GM21381 (cell line): Measurements from ENCODE around the gene SPNS2.

ENCODE experiments used
- ATAC-seq: cut with Tn5 transposase; IDR thresholded peaks from one replicate; pipeline ENCODE4 v1.9.1; 2021; ENCODE audit warnings: mild to moderate bottlenecking, moderate library complexity; ENCODE audit not compliant: unreplicated experiment

The SPNS2 gene

DNA sequence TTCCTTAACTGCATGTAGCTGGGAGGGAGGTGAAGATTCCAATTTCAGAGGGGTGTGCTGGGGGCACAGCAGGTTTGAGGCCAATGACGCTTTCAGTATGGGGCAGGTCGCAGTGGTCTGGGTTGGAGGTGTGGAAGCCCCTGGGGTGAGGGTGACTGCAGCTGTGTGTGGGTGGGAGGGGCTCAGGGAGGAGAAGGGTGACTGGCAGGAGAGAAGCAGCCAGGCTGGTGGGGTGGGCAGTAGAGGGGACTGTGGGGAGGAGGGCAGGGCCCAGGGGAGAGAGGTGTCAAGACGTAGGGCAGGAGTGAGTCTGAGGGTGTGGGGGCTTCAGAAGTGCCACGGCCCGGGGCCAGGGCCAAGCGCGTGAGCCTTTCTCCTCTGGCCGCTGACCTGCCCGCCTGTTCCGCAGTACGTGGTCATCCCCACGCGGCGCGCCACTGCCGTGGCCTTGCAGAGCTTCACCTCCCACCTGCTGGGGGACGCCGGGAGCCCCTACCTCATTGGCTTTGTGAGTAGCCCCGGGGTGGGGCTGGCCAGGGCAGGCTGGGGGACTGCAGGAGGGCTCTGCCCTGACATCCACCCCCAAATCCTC is 37.1 kb downstream of the SPNS2 start:
- no peak for ATAC-seq

DNA sequence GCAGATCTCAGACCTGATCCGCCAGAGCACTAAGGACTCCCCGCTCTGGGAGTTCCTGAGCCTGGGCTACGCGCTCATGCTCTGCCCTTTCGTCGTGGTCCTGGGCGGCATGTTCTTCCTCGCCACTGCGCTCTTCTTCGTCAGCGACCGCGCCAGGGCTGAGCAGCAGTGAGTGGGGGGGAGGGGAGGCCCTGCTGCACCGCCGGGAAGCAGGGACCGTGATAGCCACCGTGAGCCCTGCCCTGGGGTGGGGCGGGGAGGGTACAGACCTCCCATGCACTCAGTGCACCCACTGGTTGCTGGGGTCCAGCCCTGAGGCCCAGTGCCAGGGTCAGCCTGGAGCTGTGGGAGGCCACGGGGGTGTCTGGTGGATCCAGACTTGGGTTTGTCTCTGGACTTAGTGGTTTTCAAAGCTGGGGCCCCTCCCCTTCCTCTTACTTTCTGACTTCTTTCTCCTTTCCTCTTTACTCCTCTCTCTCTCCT is 37.6 kb downstream of the SPNS2 start:
- no peak for ATAC-seq

DNA sequence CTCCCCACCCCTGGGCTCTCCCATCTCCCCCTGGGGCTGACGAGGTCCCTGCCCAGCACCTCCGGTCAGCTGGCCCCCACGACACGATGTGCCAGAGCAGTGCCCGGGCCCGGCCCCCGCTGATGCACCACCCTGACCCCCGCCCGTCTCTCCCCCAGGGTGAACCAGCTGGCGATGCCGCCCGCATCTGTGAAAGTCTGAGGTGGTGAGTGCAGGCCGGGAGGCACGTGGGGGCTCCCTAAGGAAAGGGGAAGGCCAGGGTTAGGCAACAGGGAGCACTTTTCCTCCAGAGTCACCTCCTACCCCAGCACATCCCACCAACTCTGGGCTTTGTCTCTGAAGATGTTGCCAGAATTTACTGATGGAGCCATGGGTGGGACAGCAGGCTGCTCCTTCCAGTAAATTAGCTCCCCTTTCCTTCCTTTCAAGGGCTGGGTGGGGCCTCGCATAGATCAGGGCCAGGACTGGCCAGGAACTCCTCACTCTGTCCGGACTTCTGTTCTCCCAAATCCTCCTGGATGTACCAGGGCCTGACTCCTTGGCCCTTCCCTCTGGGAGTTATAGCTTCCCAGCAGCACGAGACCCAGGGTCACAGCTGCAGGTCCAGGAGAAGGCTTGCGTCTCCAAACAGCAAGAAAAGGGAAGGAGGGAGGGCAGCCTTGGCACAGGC is 38.2 kb downstream of the SPNS2 start:
- no peak for ATAC-seq

DNA sequence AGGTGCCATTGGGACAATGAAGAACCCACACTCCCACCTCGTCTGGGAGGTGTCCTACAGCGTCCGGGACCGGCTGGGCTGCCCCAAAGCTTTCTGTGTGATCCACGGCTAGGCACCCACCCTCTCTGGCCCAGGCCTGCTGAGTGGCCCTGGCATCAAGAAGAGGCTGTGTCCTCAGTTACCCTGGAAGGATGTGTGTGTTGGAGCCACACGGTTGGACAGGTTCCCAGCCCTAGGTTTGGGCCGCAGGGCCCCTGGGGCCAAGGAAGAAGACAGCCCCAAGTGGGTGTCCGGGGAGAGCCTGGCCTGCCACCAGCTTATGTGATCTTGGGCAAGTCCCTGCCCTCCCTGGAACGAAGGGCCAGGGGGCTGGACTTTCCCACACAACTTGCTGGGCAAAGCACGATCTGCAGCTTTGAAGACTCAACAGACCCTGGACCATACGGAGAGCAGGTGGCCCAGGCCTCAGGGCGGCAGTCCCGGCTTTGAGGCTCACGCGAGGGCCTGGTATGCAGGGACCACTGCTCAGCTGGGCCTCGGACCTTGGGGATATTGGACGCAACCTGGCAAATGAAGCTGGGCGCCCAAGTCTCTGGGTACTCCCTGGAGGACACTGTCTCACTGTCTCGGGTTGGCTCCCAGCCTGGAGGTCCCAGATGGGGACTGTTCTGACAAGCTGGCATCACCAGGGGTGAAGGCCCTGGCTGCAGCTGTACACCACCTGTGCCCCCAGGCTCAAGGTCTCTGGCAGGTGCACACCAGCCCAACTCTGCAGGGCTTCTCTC is 39.0 kb downstream of the SPNS2 start:
- no peak for ATAC-seq

DNA sequence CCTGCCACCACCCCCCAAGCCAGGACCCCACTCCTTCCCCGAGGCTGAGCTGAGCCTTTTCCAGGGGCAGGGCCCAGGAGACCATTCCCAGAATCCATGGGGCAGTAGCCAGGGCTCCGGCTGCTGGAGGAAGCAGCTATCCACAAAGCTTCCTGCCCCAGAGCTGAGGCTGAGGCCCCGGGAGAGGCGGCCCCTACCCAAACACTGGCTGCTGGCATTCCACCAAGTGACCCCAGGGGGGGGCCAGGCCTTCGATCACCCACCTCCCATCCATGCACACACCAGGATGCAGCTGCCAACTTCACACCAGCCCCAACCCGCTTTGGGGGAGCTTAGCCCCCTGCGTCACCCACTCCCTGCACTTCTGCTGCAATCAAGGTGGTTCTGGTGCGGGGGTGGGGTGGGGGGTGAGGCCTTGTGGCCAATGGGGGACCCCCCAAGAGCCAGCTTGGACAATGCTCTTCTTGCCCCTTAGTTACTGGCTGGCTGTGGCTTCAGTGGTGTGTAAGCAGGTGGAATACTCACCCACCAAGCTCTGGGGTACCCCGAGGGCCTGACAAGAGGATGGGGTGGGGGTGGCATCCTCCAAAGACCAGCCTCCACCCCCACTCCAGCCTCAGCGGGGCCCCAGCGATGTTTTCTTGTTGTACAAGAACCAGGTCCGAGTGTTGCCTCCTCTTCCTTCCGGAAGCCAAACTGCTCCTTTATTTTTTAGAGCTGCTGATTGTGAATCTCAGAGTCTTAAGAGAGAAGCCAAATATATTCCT is 39.7 kb downstream of the SPNS2 start:
- no peak for ATAC-seq

DNA sequence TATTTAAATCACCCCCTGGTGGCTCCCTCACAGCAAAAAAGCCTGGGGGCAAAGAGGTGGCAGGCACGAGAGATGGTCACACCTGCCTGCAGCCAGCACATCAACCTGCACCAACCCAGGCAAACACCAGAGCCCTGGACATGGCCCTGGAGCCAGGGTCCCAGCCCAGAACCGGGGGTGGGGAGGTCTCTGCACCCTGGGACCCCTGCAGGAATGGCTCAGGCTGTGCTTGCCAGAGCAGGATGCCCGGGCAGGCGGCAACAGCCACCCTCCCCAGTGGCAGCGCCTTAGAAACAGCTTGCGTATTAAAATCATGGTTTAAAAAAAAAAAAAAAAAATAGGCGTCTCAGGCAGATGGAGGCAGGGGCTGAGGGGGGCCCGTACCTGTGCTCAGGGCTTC is 40.3 kb downstream of the SPNS2 start:
- no peak for ATAC-seq

DNA sequence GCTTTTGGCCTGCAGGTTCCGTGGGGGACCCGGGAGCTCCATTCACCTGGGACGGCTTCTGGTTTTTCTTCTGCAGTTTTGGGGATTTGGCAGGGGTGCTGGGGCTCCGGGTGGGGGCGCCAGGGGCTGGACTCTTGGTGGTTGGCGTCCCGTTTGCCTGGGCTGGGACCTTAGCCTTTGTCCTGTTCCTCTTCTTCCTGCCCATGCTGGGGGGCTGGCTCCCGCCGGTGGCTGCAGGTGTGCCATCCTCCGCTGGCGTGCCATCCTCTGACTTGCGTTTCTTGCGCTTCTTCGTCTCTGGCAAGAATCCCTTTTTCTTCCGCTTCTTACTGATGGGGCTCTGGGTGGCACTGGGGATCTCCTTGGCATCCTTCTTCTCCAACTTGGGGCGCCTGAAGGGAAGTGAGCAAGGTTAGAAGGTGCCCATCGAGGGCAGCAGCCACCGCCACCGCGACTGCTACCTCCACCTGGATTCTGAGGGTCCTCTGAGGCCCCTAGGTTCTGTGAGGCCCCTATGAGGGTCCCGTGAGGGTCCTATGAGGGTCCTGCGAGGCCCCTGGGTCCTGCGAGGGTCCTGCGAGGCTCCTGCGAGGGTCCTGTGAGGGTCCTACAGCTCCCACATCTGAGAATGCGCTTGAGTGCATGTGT is 41.0 kb downstream of the SPNS2 start:
- no peak for ATAC-seq

DNA sequence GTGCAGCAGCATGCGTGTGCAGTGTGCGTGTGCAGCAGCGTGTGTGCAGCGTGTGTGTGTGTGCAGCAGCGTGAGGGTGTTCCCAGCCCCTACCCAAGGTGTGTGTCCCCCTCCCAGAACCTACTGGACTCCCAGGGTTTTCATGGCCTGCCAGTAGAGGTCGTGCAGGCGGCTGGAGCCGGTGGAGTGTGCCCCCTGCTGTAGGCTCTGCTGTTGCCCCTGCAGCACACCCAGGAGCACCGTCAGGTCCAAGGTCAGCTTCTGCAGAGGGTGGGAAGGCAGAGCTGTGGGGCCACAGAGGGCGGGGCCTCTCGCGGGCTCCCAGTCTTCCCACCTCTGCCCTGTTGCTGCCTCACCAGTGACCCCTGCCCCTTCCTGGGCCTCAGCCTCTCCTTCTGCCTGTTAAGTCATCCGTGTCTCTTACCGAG is 41.6 kb downstream of the SPNS2 start:
- ATAC-seq: no peak

DNA sequence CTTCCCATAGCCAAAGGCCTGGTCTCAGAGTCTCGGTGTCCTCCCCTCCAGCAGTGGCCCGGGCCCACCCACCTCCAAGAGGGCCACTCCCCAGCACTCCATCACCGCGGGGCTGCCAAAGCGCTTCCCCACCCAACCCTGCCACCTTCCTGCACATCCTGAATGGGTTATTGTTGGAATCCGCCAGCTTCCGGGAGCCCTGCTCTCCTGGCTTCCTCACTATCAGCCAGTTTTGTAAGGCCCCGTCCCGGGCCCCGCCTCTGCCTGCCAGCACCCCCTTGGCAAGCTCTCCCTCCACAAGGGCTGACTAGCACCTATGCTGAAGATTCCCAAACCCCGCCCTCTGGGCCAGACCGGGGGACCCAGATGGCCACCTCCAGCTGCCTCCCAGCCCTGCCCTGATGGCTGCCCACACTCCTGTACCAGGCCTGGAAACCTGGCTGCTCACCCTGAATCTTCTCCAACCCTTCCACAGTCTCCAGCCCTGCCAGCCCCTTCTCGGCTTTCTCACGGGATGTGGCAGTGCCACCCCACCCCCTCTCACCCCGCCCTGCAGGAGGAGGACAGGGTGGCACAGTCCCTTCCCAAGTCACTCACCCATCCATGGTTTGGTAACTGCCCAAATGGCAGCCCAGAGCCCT is 42.1 kb downstream of the SPNS2 start:
- no peak for ATAC-seq

DNA sequence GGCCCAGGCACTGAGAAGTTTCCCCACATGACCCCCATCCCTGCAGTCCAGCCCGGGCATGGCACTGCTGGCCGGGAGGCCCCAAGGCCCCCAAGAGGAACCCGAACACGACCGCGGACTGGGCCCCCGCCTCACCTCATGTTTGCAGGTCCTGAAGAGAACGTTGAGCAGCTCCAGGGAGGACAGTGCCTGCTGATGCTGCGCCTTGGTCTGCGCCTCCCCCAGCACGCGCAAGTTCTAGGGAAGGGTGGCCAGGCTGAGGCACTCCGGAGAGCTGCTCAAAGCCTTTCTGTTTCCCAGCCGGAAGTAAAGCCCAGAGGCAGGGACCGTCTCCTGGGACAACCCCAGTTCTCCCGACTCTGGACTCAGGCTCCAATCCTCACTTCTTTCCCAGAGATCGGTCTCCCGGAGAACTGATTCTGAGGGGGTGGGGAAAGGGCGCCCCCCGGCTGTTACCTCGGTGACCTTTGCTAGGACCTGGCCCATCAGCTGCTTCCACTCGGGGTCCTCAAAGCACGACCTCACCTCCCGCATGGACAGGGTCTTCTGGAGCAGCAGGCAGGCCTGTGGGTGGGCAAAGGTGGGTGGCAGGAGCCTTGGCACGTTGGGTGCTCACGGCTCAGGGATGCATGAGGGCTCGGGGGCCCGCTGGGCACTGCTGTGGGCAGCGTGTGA is 42.8 kb downstream of the SPNS2 start:
- no peak for ATAC-seq

DNA sequence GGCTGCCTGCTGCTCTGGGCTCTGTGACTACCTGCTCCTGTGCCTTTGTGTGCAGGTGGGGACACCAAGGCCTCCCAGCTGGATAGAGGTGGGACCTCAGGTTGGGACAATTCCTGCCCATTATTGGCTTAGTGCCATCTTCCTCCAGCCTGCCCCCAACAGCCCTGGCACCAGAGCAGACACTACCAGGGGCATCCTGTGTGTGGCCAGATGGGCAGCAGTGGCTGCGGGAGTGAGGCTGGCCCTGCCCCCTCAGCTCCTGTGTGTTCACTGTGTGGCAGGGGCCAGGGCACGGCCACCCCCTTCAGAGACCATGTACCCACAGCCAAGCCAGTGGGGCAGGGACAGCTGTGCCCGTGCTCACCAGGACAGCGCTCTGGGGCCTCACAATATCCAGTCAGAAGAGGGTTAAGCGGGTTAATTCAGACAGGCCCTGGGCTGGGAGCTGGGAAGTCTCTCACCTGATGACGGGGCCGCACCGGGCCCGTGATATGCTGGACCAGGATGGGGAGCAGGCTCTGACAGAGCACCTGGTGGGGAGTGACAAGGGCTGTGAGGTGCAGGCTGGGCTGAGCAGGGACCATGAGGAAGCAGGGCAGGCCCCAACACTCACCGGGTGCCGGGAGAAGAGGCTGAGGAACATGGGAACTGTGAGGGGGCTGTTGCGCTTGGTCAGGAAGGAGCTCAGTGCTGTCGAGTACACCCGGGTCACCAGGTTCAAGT is 43.5 kb downstream of the SPNS2 start:
- ATAC-seq: no peak

DNA sequence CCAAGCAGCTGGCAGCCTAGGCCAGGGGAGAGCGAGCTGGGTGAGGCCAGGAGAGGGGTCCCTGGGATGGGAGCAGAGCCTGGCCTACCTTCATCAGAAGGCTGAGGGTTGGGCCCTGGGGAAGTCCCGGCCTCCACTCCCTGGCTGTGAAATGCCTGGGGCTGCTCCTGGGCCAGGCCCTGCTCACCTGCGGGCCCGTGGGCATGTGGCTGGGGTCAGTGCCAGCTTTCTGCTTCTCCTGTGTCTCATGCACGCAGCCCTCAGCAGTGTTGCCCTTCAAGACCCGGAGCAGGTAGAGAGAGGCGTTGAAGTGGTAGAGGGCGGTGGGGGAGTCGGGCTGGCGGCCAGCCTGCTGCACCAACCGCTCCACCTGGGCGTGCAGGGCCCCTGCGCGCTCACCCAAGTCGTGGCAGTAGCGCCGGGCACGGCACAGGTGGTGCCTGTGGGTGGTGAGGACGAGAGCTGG is 44.1 kb downstream of the SPNS2 start:
- ATAC-seq: no peak

DNA sequence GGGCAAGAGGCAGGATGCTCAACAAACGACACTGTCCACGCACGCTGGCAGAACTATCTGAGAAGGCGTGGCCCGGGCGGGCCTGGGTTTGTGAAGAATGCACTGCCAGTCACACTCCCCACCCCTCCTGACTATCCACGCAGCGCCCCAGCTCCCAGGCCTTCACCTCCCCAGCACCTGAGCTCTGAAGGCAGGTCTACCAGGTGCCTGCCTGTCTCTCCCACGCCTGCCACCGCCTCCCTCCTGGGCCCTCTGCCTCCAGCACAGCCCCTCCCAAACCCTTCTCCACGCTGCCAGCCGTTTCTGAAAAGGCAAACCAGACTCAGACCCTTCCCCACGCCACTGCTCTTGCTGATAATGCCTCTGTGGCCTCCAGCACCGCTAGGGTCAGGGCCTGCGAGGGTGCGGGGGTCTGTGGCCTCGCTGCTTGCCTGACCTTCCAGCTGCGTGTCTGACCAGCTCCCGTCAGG is 44.9 kb downstream of the SPNS2 start:
- ATAC-seq: no peak

DNA sequence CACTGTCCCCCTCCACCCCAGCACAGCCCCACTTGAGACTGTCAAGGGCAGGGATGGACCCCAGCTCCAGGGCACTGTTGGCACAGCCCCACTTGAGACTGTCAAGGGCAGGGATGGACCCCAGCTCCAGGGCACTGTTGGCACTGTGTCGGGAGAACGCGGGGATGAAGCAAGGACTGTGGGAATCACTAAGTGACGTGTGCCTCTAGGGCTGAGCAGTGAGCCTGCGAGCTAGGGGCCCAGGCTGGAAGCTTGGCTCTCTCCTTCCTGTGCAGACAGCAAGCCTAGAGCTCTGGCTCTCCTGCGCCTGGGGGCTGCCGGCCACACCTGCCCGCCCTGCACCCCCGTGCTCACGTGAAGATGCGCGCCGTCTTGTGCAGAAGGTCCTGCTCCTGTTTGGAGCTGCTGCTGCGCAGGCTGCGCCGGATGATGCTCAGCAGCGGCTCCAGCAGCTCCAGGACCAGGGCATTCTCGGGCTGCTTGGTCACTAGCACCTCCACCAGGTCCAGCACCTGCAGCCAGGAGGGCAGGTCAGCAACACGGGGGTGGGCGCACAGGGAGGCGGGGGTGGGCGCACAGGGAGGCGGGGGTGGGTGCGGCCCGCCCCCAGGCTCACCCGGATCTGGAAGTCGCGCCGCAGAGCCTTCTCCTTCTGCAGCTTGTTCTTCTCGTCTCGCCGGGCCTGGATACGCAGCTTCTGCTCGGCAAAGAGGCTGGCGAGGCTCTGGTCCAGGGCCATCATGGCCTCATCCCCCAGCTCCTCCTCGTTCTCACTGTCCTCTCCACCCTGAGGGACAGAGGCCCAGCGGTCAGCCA is 45.7 kb downstream of the SPNS2 start:
- ATAC-seq: no peak

DNA sequence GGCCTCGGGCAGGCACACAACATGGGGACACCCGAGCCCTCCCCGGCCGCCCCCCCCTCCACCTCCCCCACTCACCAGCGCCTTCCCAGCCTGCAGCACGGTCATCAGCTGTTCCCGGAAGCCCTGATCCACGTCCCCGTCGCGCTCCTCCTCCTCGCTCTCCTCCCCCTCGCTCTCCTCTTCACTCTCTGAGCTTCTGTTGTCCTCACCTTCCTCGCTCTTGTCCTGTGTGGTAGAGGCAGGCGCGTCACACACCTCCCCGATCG is 46.2 kb downstream of the SPNS2 start:
- no peak for ATAC-seq

DNA sequence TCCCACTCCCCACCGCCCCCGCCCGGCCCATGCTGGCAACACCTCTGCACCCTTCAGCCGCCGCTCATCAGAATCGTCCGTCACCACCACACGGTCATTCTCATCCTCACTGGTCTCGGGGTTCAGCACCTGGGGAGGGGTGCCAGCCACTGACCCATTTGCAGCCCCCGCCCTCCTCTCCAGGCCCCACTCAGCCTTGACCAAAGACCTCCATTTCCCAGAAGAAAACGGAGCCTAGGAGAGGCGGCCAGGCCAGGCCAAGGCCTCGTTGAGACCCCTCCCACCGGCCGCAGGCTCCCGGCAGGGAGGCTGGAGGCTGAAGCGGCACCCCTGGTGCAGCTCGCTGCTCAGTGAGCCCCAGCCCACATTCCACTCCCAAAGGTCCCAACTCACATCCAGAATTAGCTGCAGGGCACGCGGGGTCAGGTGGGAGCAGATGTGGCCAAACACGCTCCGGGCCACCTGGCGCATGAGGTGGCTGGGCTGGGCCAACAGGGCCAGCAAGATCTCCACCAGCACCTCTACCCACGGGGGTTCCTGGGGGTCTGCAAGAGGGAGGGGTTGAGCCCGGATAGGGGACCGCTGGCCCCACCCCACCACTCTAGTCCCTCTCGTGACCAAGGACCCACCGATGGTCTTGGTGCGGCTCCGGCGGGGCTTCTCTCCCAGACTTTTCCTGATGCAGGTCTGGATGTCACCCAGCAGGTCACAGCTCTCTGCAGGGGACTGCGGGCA is 46.7 kb downstream of the SPNS2 start:
- ATAC-seq: no peak

DNA sequence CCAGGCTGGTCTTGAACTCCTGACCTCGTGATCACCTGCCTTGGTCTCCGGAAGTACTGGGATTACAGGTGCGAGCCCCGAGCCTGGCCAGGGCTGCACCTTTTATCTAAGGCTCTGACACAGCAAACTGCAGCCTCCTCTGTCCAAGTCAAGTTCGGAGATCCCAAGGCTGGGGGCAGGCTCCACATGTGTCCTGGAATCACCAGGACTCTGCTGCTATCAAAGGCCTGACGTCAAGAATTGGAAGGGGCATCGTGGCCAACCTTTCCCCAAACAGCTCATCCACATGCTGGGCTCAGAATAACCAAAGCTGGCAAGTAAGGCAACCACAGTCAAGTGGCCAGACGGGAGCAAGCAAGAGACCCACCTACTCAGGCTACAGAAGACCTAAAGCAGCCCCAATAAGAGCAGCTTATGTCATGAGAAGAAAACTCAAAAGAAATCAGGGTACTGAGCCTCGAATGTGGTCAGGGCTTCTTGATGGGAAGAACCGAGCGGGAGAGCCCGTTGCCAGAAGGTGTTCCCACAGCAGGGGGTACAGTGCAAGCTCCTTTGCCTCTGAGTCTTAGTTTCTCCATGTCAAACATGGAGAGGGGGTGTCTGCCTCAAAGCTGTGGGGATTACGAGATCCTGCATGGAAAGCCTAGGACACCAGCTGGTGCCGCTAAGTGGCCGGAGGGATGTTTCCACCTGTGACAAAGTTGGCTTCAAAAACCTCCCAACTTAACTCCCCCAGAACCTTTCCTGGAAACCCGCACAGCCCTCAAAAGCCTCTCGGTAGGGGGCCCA is 48.6 kb downstream of the SPNS2 start:
- no peak for ATAC-seq
